Measurements from ENCODE around the gene CCDC24.

Gene CCDC24

DNA sequence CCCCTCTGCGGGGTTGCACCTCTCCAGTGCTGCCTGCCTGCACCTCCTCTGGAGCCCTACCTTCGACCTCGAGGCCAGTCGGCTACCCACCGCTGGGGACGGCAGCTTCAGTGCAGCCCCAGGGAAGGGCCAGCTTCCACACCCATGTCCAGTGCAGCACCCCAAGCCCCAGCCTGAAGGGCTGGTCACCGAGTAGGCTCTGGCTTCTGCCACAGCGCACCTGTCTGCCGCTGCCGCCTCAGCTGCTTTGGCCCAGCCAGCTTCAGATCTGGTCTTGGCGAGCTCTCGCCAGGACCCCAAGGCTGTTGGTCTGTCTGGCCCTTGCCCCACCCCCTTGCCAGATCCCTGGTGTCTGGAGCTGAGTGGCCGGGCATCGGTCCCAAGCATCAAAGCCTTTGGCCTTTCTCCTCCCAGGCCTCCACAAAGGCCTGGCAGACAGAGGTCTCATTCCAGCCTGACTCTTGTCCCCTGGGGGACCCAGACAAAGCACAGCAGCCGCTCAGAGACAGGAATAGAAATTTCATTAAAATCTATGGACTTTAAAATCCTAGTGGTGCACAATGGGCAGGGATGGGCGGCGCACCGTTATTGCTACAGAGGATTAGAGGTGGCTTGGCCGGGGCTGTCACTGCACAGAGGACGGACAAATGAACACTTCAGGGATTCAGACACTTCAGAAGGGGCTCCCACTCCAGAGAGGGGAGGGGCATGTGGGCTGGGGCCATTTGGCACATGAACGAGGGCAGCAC, 4.8 kb downstream of the CCDC24 start:
- no peak for TF ChIP-seq ZFX (IDR thresholded peaks at IDR 0.05)
- TF ChIP-seq, protein P1, sequence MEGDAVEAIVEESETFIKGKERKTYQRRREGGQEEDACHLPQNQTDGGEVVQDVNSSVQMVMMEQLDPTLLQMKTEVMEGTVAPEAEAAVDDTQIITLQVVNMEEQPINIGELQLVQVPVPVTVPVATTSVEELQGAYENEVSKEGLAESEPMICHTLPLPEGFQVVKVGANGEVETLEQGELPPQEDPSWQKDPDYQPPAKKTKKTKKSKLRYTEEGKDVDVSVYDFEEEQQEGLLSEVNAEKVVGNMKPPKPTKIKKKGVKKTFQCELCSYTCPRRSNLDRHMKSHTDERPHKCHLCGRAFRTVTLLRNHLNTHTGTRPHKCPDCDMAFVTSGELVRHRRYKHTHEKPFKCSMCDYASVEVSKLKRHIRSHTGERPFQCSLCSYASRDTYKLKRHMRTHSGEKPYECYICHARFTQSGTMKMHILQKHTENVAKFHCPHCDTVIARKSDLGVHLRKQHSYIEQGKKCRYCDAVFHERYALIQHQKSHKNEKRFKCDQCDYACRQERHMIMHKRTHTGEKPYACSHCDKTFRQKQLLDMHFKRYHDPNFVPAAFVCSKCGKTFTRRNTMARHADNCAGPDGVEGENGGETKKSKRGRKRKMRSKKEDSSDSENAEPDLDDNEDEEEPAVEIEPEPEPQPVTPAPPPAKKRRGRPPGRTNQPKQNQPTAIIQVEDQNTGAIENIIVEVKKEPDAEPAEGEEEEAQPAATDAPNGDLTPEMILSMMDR (conservative IDR thresholded peaks at IDR 0.05): no peak
- no peak overlapping the region for H3K27ac ChIP-seq

- TF ChIP-seq, protein P1 (conservative IDR thresholded peaks at IDR 0.05): no peak
- TF ChIP-seq ZFX (IDR thresholded peaks at IDR 0.05): no peak
- H3K27ac ChIP-seq: no peak overlapping the region
These were observed 5.3 kb downstream of the CCDC24 start for GRCh38 chr1:43996733-43997115.

DNA sequence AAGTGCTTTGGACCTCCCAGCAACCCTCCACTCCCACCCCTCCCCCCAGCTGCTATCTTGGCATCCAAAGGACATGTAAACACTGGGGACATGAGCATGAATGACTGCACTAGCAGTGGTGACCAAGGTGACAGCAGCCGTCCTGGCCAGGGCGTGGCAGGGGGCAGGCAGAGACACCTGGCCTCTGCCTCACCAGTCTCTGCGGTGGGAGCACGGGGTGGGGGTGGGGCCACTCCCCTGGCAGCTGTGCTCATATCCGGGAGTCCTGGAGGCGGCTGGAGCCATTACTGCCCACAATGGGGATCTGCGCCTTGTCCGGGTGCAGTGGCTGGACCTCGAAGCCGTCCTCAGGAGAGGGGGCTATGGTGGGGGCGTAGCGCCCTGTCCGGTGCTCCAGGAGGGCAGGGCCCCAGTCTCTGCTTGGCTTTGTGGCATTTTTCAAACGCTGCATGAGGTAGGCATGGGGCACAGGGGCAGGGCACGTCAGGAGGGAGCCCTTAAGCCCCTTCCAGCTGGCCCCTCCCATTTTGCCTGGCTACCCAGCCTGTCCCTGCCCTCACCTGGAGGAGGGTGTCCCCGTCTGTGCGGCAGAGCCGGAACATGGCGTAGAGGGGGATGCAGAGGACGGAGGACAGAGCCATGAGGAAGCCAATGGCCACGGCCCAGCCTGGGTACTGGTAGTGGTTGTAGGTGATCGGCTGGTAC, 6.0 kb downstream of the CCDC24 start:
- TF ChIP-seq, protein P1 (conservative IDR thresholded peaks at IDR 0.05): no peak
- TF ChIP-seq ZFX (IDR thresholded peaks at IDR 0.05): no peak
- H3K27ac ChIP-seq: no peak overlapping the region

- TF ChIP-seq ZFX (IDR thresholded peaks at IDR 0.05): no peak
- TF ChIP-seq, protein P1 (conservative IDR thresholded peaks at IDR 0.05): no peak
These were observed 6.6 kb downstream of the CCDC24 start for GRCh38 chr1:43998000-43998378.

GRCh38 chr1:43999455-43999854, 8.1 kb downstream of the CCDC24 start:
- no peak overlapping the region for H3K27ac ChIP-seq
- TF ChIP-seq, protein P1 (conservative IDR thresholded peaks at IDR 0.05): no peak
- TF ChIP-seq ZFX (IDR thresholded peaks at IDR 0.05): no peak

More at GRCh38 chr1:43998000-43998378, 6.6 kb downstream of the CCDC24 start:
- H3K27ac ChIP-seq: no peak overlapping the region

DNA sequence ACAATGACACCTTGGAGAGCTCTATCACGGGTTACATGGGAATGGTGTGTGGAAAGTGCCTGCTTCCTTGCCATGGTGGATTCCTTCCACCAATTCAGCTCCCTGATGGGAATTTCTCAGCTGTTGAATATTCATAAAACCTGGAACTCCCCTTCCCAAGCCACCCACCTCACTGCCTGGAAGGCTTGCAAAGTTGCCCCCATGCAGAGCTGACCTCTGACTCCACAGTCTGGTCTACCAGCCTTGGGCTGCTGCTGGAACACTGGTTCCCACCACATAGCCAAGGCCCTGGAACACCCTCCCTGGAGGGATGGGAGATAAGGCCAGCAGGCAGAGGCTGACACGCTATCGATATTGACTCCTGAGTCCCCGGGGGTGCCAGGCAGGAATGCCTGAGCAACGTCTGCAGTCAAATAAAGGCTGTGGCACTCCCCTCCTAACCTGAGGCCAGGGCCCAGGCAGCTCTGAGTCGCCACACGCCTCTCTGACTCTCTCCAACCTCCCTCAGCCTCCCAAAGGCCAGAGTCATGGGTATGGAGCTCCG, 8.8 kb downstream of the CCDC24 start:
- H3K27ac ChIP-seq: no peak overlapping the region
- TF ChIP-seq ZFX (IDR thresholded peaks at IDR 0.05): no peak
- TF ChIP-seq, protein P1 (conservative IDR thresholded peaks at IDR 0.05): no peak

- no peak overlapping the region for H3K27ac ChIP-seq
- TF ChIP-seq, protein P1 (conservative IDR thresholded peaks at IDR 0.05): no peak
- no peak for TF ChIP-seq ZFX (IDR thresholded peaks at IDR 0.05)
These were observed 10.8 kb downstream of the CCDC24 start for GRCh38 chr1:44002165-44002564.
